Ovary (tissue), 3 donors: ENCODE data around the gene SMAD3.

Source experiments
- EP300 ChIP-seq: sonication (generic); formaldehyde crosslinking; IDR thresholded peaks from one replicate; pipeline ENCODE4 v1.6.1; 2017; ENCODE audit warnings: antibody characterized with exemption
- POLR2A ChIP-seq: fragments of 450-650 bp; IDR thresholded peaks from one replicate; pipeline ENCODE4 v1.6.1; 2017; ENCODE audit warnings: antibody characterized with exemption, mild to moderate bottlenecking, moderate library complexity
- TF ChIP-seq, protein P1 (sequence below), 3 donors: fragments of 450-650 bp in 2 of 3; fragments of 200-600 bp in 1 of 3; IDR thresholded peaks; one replicate each; pipeline versions ENCODE4 v1.5.1 to v1.8.0; 2016 to 2022; ENCODE audit warnings: antibody characterized with exemption in 3 of 3, mild to moderate bottlenecking in 1 of 3
- donor health status: DM: no; HTN: no; CAD: no.

DNA sequence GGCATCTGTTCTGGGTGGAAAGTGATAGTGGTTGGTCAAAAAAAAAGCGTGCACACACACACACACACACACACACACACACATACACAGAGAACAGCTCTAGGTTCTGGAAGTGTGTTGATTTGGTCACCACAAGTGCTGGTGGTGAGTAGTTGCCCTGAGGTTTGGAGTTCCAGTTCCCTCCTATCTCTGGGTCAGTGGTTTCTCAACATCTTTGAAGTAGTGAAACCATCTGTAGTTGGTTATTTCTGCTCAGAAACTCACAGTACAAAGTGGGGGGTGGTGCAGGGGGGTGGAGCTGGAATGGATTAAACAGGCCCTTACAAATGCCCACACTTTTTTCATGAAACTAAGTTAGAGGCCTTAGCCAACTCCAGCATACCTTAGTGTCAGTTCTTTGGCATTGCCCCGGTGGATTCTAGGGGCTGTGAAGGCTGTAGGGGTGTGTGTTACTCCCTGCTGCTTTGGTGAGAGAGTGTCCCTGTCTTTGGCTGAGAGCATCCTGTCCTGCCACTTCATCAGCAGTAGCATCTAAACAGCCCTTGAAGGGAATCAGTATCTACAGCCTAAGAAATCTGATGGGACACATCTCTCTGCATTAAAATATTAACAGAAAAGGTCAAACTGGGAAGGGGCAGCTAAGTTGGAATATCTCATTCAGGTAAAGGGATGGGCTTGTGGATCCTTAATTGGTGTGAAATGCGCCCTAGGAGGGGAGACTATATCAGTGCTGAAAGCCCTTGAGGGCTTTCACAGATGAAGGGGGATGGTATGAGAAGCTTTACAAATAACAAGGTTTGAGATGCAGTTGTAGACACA is 20.6 kb downstream of the SMAD3 start:
- TF ChIP-seq, protein P1, sequence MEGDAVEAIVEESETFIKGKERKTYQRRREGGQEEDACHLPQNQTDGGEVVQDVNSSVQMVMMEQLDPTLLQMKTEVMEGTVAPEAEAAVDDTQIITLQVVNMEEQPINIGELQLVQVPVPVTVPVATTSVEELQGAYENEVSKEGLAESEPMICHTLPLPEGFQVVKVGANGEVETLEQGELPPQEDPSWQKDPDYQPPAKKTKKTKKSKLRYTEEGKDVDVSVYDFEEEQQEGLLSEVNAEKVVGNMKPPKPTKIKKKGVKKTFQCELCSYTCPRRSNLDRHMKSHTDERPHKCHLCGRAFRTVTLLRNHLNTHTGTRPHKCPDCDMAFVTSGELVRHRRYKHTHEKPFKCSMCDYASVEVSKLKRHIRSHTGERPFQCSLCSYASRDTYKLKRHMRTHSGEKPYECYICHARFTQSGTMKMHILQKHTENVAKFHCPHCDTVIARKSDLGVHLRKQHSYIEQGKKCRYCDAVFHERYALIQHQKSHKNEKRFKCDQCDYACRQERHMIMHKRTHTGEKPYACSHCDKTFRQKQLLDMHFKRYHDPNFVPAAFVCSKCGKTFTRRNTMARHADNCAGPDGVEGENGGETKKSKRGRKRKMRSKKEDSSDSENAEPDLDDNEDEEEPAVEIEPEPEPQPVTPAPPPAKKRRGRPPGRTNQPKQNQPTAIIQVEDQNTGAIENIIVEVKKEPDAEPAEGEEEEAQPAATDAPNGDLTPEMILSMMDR (IDR thresholded peaks at IDR 0.05) = no peak
- TF ChIP-seq POLR2A = no peak
- no peak for TF ChIP-seq EP300
